HepG2 (cell line): ENCODE results near the gene TERB2. TPM values are rescaled to one million over a fixed set of nuclear protein-coding genes. Genes with fewer than 3 reads are reported as not detected.

Experiments used
- ATF4 ChIP-seq, 2 experiments: fragments of 450-650 bp in 1 of 2; sonication (generic) in 1 of 2; formaldehyde crosslinking; IDR thresholded peaks; 2 replicates each; pipeline versions ENCODE4 v1.5.0 to v1.8.0; 2020 to 2022; ENCODE audit warnings: mild to moderate bottlenecking in 1 of 2, missing genetic modification reagents in 1 of 2
- GATA4 ChIP-seq: sonication (generic); IDR thresholded peaks from 2 replicates; pipeline ENCODE4 v1.6.1; 2016; ENCODE audit warnings: antibody characterized with exemption, low read depth, borderline replicate concordance
- IKZF5 ChIP-seq: IDR thresholded peaks from 2 replicates; pipeline ENCODE4 v1.6.1; 2018; ENCODE audit warnings: missing genetic modification reagents, mild to moderate bottlenecking, missing compliant biosample characterization
- LCORL ChIP-seq, 2 experiments: fragments of 450-650 bp in 1 of 2; sonication (generic) in 1 of 2; formaldehyde crosslinking in 1 of 2; IDR thresholded peaks; 2 replicates each; pipeline versions ENCODE4 v1.5.0 to v1.6.1; 2017 to 2020; ENCODE audit warnings: antibody characterized with exemption in 1 of 2, missing genetic modification reagents in 1 of 2
- MYPOP ChIP-seq: sonication (generic); formaldehyde crosslinking; IDR thresholded peaks from 2 replicates; pipeline ENCODE4 v1.8.1; 2023; ENCODE audit warnings: mild to moderate bottlenecking, moderate library complexity, missing genetic modification reagents
- NCOA2 ChIP-seq: sonication (generic); formaldehyde crosslinking; IDR thresholded peaks from 2 replicates; pipeline ENCODE4 v1.8.0; 2022; ENCODE audit warnings: inconsistent platforms
- NFIC ChIP-seq: IDR thresholded peaks from 2 replicates; pipeline ENCODE4 v1.6.1; 2012; ENCODE audit warnings: mild to moderate bottlenecking, low read length, inconsistent platforms
- PRDM10 ChIP-seq: sonication (generic); formaldehyde crosslinking; IDR thresholded peaks from 2 replicates; pipeline ENCODE4 v1.4.0; 2020; ENCODE audit warnings: low read depth, missing genetic modification reagents
- SIX4 ChIP-seq: sonication (generic); formaldehyde crosslinking; IDR thresholded peaks from 2 replicates; pipeline ENCODE4 v1.4.0; 2020; ENCODE audit warnings: missing genetic modification reagents
- TBX2 ChIP-seq: sonication (generic); formaldehyde crosslinking; IDR thresholded peaks from 2 replicates; pipeline ENCODE4 v1.5.0; 2020; ENCODE audit warnings: missing genetic modification reagents, mild to moderate bottlenecking, borderline replicate concordance
- TCF7 ChIP-seq: sonication (generic); IDR thresholded peaks from 2 replicates; pipeline ENCODE4 v1.6.1; 2016; ENCODE audit warnings: antibody characterized with exemption, low read depth
- YEATS4 ChIP-seq: sonication (generic); formaldehyde crosslinking; IDR thresholded peaks from 2 replicates; pipeline ENCODE4 v1.4.0; 2020; ENCODE audit warnings: missing genetic modification reagents, borderline replicate concordance
- ZNF703 ChIP-seq: sonication (generic); formaldehyde crosslinking; IDR thresholded peaks from 2 replicates; pipeline ENCODE4 v1.5.1; 2020; ENCODE audit warnings: missing genetic modification reagents, mild to moderate bottlenecking, moderate library complexity, borderline replicate concordance
- ZNF709 ChIP-seq: sonication (generic); formaldehyde crosslinking; IDR thresholded peaks from 2 replicates; pipeline ENCODE4 v1.5.0; 2020; ENCODE audit warnings: mild to moderate bottlenecking, missing genetic modification reagents
- polyA plus RNA-seq, 8 experiments: library from polyadenylated mRNA; depleted of rRNA in 3 of 8; stranded (reverse) in 7 of 8; unstranded in 1 of 8; fragments of >200 nt; fragmentation: Illumina TruSeq in 4 of 8; extraction: Trizol in 4 of 8; gene quantifications; 2 replicates each; pipeline versions ENCODE4 v1.2.1 to v1.2.3, GENCODE V29; 2011 to 2016; ENCODE audit warnings: low read depth in 4 of 8, missing spikeins in 1 of 8, mixed read lengths in 1 of 8; ENCODE audit not compliant: insufficient read depth in 1 of 8
- total RNA-seq, 5 experiments: library from RNA; depleted of rRNA; stranded (reverse); fragments of >200 nt; fragmentation: Illumina TruSeq; extraction: Trizol; gene quantifications; 2 replicates each; pipeline ENCODE4 v1.2.3, GENCODE V29; 2016; ENCODE audit warnings: low read depth in 1 of 5
- TF ChIP-seq, protein P1 (sequence below): sonication (generic); formaldehyde crosslinking; IDR thresholded peaks from 2 replicates; pipeline ENCODE4 v1.4.0; 2020; ENCODE audit warnings: mild to moderate bottlenecking, missing genetic modification reagents, borderline replicate concordance

Gene TERB2
- total and polyA plus RNA-seq, 2 of the 13 experiments (the other 11 are each of a cell fraction or from before 2014, with no cell fraction given) = not detected

DNA sequence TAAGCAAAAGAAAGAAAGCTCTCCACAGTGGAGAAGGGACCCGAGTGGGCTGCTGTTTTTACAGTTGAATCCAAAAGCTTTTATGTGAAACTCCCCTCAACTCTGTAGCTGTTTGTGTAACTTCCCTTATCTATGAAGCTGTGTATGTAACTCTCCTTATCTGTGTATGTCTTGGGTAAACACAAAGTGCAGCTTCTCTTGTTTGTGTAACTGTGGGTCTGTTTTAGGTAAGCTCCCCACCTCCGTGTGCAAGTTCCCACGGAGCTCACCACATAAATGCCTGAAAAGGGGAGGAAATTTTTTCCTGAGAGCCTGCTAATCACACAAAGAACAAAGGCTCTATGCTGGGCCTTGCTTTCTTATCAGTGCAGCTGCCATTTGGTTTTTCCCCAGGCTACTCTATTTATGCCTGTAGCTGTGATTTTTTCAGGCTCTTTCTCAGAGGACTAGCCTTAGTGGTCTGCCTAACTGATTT, 43.5 kb upstream of the TERB2 start (continued):
- peak; percentile 92 for TF ChIP-seq TBX2 (CRISPR knock-in tag)
- TF ChIP-seq YEATS4 (CRISPR knock-in tag) = peak; percentile 35; the same call in 1 of the 2 replicates
- TF ChIP-seq LCORL (IDR thresholded peaks at IDR 0.05) = peak; percentile 34; the same call in 1 of the 2 replicates
- peak; percentile 62 for TF ChIP-seq LCORL (CRISPR knock-in tag; IDR thresholded peaks at IDR 0.05)
- 0 out of 4 replicates have a peak, but pooled peaks of 1 of the 2 experiments have one; percentile 46 for TF ChIP-seq ATF4 (CRISPR knock-in tag; IDR thresholded peaks at IDR 0.05)
- peak; percentile 79 for TF ChIP-seq TCF7
- 0 out of 2 replicates have a peak, but pooled peaks have one; percentile 52 for TF ChIP-seq SIX4
- peak; percentile 97 for TF ChIP-seq PRDM10 (CRISPR knock-in tag)
- peak; percentile 73; the same call in 1 of the 2 replicates for TF ChIP-seq MYPOP (CRISPR knock-in tag)
- TF ChIP-seq ZNF703 = peak; percentile 55; the same call in 1 of the 2 replicates
- peak; percentile 36; the same call in 1 of the 2 replicates for TF ChIP-seq ZNF709
- peak; percentile 71 for TF ChIP-seq IKZF5 (CRISPR knock-in tag)
- TF ChIP-seq NFIC = peak; percentile 64
- TF ChIP-seq, protein P1, sequence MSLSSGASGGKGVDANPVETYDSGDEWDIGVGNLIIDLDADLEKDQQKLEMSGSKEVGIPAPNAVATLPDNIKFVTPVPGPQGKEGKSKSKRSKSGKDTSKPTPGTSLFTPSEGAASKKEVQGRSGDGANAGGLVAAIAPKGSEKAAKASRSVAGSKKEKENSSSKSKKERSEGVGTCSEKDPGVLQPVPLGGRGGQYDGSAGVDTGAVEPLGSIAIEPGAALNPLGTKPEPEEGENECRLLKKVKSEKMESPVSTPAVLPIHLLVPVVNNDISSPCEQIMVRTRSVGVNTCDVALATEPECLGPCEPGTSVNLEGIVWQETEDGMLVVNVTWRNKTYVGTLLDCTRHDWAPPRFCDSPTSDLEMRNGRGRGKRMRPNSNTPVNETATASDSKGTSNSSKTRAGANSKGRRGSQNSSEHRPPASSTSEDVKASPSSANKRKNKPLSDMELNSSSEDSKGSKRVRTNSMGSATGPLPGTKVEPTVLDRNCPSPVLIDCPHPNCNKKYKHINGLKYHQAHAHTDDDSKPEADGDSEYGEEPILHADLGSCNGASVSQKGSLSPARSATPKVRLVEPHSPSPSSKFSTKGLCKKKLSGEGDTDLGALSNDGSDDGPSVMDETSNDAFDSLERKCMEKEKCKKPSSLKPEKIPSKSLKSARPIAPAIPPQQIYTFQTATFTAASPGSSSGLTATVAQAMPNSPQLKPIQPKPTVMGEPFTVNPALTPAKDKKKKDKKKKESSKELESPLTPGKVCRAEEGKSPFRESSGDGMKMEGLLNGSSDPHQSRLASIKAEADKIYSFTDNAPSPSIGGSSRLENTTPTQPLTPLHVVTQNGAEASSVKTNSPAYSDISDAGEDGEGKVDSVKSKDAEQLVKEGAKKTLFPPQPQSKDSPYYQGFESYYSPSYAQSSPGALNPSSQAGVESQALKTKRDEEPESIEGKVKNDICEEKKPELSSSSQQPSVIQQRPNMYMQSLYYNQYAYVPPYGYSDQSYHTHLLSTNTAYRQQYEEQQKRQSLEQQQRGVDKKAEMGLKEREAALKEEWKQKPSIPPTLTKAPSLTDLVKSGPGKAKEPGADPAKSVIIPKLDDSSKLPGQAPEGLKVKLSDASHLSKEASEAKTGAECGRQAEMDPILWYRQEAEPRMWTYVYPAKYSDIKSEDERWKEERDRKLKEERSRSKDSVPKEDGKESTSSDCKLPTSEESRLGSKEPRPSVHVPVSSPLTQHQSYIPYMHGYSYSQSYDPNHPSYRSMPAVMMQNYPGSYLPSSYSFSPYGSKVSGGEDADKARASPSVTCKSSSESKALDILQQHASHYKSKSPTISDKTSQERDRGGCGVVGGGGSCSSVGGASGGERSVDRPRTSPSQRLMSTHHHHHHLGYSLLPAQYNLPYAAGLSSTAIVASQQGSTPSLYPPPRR = peak; percentile 97
- TF ChIP-seq NCOA2 (CRISPR knock-in tag) = peak; percentile 85
- peak; percentile 98 for TF ChIP-seq GATA4
